Measurements from ENCODE around the gene ULBP2.

DNA sequence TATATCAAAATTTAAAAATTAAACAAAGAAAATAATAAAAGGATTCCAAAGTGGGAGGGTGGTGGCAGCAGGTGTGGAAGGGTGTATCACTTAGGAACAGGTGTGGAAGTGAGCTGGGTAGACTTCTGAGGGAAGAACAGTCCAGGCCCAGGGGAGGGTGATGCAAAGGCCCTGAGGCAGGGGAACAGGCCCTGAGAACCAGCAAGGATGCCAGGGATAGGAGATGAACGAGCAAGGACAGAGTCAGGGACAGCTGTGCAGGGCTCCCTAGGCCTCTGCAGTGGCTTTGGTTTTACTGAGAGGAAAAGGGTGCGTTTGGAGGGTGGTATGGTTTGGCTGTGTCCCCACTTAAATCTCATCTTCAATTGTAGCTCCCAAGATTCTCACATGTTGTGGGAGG lies 34.5 kb upstream of the ULBP2 start:
- TF ChIP-seq, protein P1, sequence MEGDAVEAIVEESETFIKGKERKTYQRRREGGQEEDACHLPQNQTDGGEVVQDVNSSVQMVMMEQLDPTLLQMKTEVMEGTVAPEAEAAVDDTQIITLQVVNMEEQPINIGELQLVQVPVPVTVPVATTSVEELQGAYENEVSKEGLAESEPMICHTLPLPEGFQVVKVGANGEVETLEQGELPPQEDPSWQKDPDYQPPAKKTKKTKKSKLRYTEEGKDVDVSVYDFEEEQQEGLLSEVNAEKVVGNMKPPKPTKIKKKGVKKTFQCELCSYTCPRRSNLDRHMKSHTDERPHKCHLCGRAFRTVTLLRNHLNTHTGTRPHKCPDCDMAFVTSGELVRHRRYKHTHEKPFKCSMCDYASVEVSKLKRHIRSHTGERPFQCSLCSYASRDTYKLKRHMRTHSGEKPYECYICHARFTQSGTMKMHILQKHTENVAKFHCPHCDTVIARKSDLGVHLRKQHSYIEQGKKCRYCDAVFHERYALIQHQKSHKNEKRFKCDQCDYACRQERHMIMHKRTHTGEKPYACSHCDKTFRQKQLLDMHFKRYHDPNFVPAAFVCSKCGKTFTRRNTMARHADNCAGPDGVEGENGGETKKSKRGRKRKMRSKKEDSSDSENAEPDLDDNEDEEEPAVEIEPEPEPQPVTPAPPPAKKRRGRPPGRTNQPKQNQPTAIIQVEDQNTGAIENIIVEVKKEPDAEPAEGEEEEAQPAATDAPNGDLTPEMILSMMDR (IDR thresholded peaks at IDR 0.05): no peak
- TF ChIP-seq POLR2A (IDR thresholded peaks at IDR 0.05): no peak
